ENCODE data around the gene CEP131.

The CEP131 gene

GRCh38 chr17:81263371-81264181 is 40.8 kb upstream of the CEP131 start:
- TF ChIP-seq CTCF (conservative IDR thresholded peaks at IDR 0.05; ENCODE audit: low read length) = no peak
- H3K4me3 ChIP-seq (ENCODE audit: low read length) = no peak overlapping the region
- no peak for DNase-seq (ENCODE audit: low read depth)

- H3K4me3 ChIP-seq (ENCODE audit: low read length) = no peak overlapping the region
- no peak for TF ChIP-seq CTCF (conservative IDR thresholded peaks at IDR 0.05; ENCODE audit: low read length)
- DNase-seq (ENCODE audit: low read depth) = no peak
Observed at GRCh38 chr17:81261582-81262336, 39.0 kb upstream of the CEP131 start.

- no peak overlapping the region for H3K4me3 ChIP-seq (ENCODE audit: low read length)
- DNase-seq (ENCODE audit: low read depth) = no peak
- TF ChIP-seq CTCF (conservative IDR thresholded peaks at IDR 0.05; ENCODE audit: low read length) = no peak
Observed at GRCh38 chr17:81261096-81261495, 38.3 kb upstream of the CEP131 start.

GRCh38 chr17:81260641-81261040 is 37.9 kb upstream of the CEP131 start:
- H3K4me3 ChIP-seq (ENCODE audit: low read length) = no peak overlapping the region
- no peak for DNase-seq (ENCODE audit: low read depth)
- no peak for TF ChIP-seq CTCF (conservative IDR thresholded peaks at IDR 0.05; ENCODE audit: low read length)

GRCh38 chr17:81260171-81260570 is 37.4 kb upstream of the CEP131 start:
- no peak overlapping the region for H3K4me3 ChIP-seq (ENCODE audit: low read length)
- TF ChIP-seq CTCF (conservative IDR thresholded peaks at IDR 0.05; ENCODE audit: low read length) = no peak
- no peak for DNase-seq (ENCODE audit: low read depth)

- H3K4me3 ChIP-seq (ENCODE audit: low read length) = no peak overlapping the region
- no peak for TF ChIP-seq CTCF (conservative IDR thresholded peaks at IDR 0.05; ENCODE audit: low read length)
- no peak for DNase-seq (ENCODE audit: low read depth)
Observed at GRCh38 chr17:81259058-81259605, 36.4 kb upstream of the CEP131 start.

Measured in AG10803 (cell line).